ACHN (cell line): Measurements from ENCODE around the gene RASSF4.
"Not testable (repeated sequence)": the region's sequence is repeated elsewhere in the genome, so short reads cannot be mapped to it uniquely, and the experiment has no call there.

ENCODE experiments used
- DNase-seq: peaks from one replicate; pipeline ENCODE4 v3.0.0-alpha.2; 2015
- in situ Hi-C: cut with HindIII; loops from 2 replicates; pipeline ENCODE4 v1.10.0; 2017; ENCODE audit warnings: low sequenced_read_pairs, low pct_ligation_motif_present, low pct_unique_long_range_greater_than_20kb

RASSF4 gene

GRCh38 chr10:45006276-45007030, 46.9 kb downstream of the RASSF4 start:
- in situ Hi-C loops, result no loop called here
- DNase-seq, result no peak

GRCh38 chr10:45008524-45009161, 49.0 kb downstream of the RASSF4 start:
- peak; percentile 87 for DNase-seq
- in situ Hi-C loops, result no loop called here

GRCh38 chr10:45014557-45014956, 55.0 kb downstream of the RASSF4 start:
- in situ Hi-C loops, DNase-seq: not testable (repeated sequence)

GRCh38 chr10:45015590-45015989, 56.0 kb downstream of the RASSF4 start:
- in situ Hi-C loops, result no loop called here
- DNase-seq, result no peak

- DNase-seq, result no peak
- in situ Hi-C loops, result no loop called here
Observed at GRCh38 chr10:45023426-45023825, 63.8 kb downstream of the RASSF4 start.

- in situ Hi-C loops, result no loop called here
- no peak for DNase-seq
Observed at GRCh38 chr10:45034301-45034700, 74.7 kb downstream of the RASSF4 start.

GRCh38 chr10:45035673-45036072, 76.1 kb downstream of the RASSF4 start:
- DNase-seq, result no peak
- in situ Hi-C loops, result no loop called here

- DNase-seq, result no peak
- in situ Hi-C loops, result no loop called here
Observed at GRCh38 chr10:45040921-45041542, 81.4 kb downstream of the RASSF4 start.

- in situ Hi-C loops, result no loop called here
- DNase-seq, result no peak
Observed at GRCh38 chr10:45044290-45044689, 84.7 kb downstream of the RASSF4 start.
